ENCODE measurements around the gene ITPR3. TPM values are rescaled to one million over a fixed set of nuclear protein-coding genes. Genes with fewer than 3 reads are reported as not detected.
A peak's percentile ranks its signal among the peaks of the same experiment; 100 is the strongest.

The ITPR3 gene
- total and polyA plus RNA-seq, 2 of the 13 experiments (the other 11 are each of a cell fraction or from before 2014, with no cell fraction given) = 3.8 to 21.4 TPM

DNA sequence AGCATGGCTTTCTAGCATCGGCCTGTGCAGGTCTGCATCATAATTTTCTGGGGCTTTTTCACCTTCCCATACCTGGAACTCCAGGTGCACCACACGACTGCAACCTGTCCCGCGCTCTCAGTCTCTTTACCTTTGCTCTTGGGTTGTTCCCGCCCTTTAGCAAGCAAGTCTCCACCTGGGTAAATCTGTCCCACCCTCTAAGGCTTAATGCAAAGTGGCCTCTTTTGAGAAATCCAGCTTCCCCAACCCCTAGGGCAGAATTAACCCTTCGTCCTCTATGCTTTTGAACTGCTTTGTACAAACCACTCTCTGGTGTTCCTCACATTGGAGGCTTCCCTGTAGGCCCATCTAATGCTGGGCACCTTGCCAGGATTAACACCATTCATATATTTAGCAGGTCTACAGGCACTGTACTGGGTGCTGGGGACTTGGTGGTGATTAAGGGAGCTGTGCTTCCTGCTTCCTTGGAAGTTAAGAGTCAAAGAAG lies 2.8 kb downstream of the ITPR3 start:
- no peak overlapping the region for H2AFZ ChIP-seq (ENCODE audit: low read length)
- ChIA-PET CTCF (ENCODE audit: low intra/inter-chr PET ratio, low total read pairs) (no interaction called here), POLR2A (interaction anchor here (1.1 to 5.1 kb wide), 2 partner anchors 9 to 33 kb away, joined by 3 to 32 read pairs; no protein-coding TSS in a partner anchor)
- H3K27ac ChIP-seq (ENCODE audit: extremely low read length, insufficient read depth, low read length) = no peak overlapping the region
- intact Hi-C loops (cut with micrococcal nuclease; ENCODE audit: unreplicated experiment) (no loop called here), in situ Hi-C loops (cut with HindIII; ENCODE audit: extremely low pct_ligation_motif_present, low pct_unique_long_range_greater_than_20kb) (loop anchor here (5.0 kb wide), 1 partner anchor 37 kb away; no protein-coding TSS in a partner anchor)
- H3K36me3 ChIP-seq (replicated peaks in 1 of 2; ENCODE audit: control insufficient read depth in 1 of 2, insufficient read depth in 2 of 2, low read length in 2 of 2) = no peaks in the 10 kb centered on the region
- H3K9ac ChIP-seq (ENCODE audit: insufficient read depth, low read depth, low read length) = no peak overlapping the region
- peaks cover 2% of the 10 kb centered on the region for H3K79me2 ChIP-seq (ENCODE audit: insufficient read depth, low read length)
- no peaks in the 10 kb centered on the region for H3K9me3 ChIP-seq (ENCODE audit: low read length)
- BruUV-seq (replicated peaks) = no TSS peak
- H4K20me1 ChIP-seq (ENCODE audit: insufficient read depth, low read length) = no peaks in the 10 kb centered on the region; the same call in 1 of the 2 replicates
- H3K4me3 ChIP-seq (replicated peaks in 1 of 3; ENCODE audit: insufficient read depth in 1 of 3, low read depth in 2 of 3, low read length in 3 of 3) = no peak overlapping the region
- DNase-seq (ENCODE audit: low spot score) = no peak
- peaks cover 0 to 15% of the 10 kb centered on the region in 2 experiments; a peak in 3 of 5 replicates for H3K27me3 ChIP-seq (ENCODE audit: control insufficient read depth in 1 of 2, insufficient read depth in 2 of 2, low read length in 2 of 2)
- ATAC-seq = no peak
- H3K4me1 ChIP-seq (ENCODE audit: insufficient read depth, low read length) = peaks cover 47% of the 10 kb centered on the region
- 83% methylated on average over 6 of the region's 6 CpGs for WGBS (ENCODE audit: low lambda C conversion rate)
- no peak for FAIRE-seq
- H3K4me2 ChIP-seq (ENCODE audit: low read depth, low read length) = no peak overlapping the region
- TF ChIP-seq ZNF816 (CRISPR knock-in tag; IDR thresholded peaks at IDR 0.05; ENCODE audit: borderline replicate concordance) (no peak), ZNF652 (CRISPR knock-in tag; IDR thresholded peaks at IDR 0.05; ENCODE audit: borderline replicate concordance, low read depth) (peak; percentile 46; the same call in 1 of the 2 replicates)

DNA sequence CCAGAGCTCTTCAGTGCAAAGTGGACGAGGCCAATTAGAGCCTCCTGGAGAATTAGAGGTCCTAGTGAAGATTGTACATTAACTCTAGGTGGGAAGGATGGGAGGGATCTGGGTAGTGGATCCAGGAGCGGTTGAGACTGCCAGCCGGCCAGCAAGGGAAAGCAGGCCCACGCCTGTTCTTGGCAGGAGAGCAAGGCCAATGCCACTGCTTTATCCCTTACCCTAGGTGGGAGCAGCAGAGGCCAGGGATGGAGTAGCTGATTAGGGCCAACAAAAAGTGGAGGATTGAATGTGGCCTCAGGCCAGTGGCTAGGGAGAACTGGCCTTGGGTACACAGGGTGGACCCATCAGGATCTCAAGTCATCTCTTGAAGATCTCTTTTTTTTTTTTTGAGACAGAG lies 3.7 kb downstream of the ITPR3 start:
- no peaks in the 10 kb centered on the region for H3K9me3 ChIP-seq (ENCODE audit: low read length)
- DNase-seq (ENCODE audit: low spot score) (no peak), FAIRE-seq (no peak), ATAC-seq (no peak)
- POLR2A ChIA-PET = no interaction called here
- no peaks in the 10 kb centered on the region for H3K36me3 ChIP-seq (replicated peaks in 1 of 2; ENCODE audit: control insufficient read depth in 1 of 2, insufficient read depth in 2 of 2, low read length in 2 of 2)
- no peak overlapping the region for H3K27ac ChIP-seq (ENCODE audit: extremely low read length, insufficient read depth, low read length)
- no peak overlapping the region for H3K4me3 ChIP-seq (replicated peaks in 1 of 3; ENCODE audit: insufficient read depth in 1 of 3, low read depth in 2 of 3, low read length in 3 of 3)
- BruUV-seq (replicated peaks) = no TSS peak
- peaks cover 0 to 11% of the 10 kb centered on the region in 2 experiments; a peak in 3 of 5 replicates for H3K27me3 ChIP-seq (ENCODE audit: control insufficient read depth in 1 of 2, insufficient read depth in 2 of 2, low read length in 2 of 2)
- peaks cover 2% of the 10 kb centered on the region for H3K79me2 ChIP-seq (ENCODE audit: insufficient read depth, low read length)
- H4K20me1 ChIP-seq (ENCODE audit: insufficient read depth, low read length) = no peaks in the 10 kb centered on the region; the same call in 1 of the 2 replicates
- no peak overlapping the region for H3K4me2 ChIP-seq (ENCODE audit: low read depth, low read length)
- in situ Hi-C loops (cut with HindIII; ENCODE audit: extremely low pct_ligation_motif_present, low pct_unique_long_range_greater_than_20kb) (loop anchor here (5.0 kb wide), 1 partner anchor 38 kb away; no protein-coding TSS in a partner anchor), intact Hi-C loops (cut with micrococcal nuclease; ENCODE audit: unreplicated experiment) (no loop called here)
- CTCF ChIA-PET (ENCODE audit: low intra/inter-chr PET ratio, low total read pairs) = no interaction called here
- no peak overlapping the region for H2AFZ ChIP-seq (ENCODE audit: low read length)
- WGBS (ENCODE audit: low lambda C conversion rate) = 85% methylated on average over 4 of the region's 4 CpGs
- peaks cover 38% of the 10 kb centered on the region for H3K4me1 ChIP-seq (ENCODE audit: insufficient read depth, low read length)
- H3K9ac ChIP-seq (ENCODE audit: insufficient read depth, low read depth, low read length) = no peak overlapping the region
- no peak for TF ChIP-seq ZNF850 (CRISPR knock-in tag; conservative IDR thresholded peaks at IDR 0.05)
- no peak for TF ChIP-seq KLF16 (CRISPR knock-in tag; IDR thresholded peaks at IDR 0.05)
- no peak for TF ChIP-seq NCOA1 (CRISPR knock-in tag; IDR thresholded peaks at IDR 0.05)
- TF ChIP-seq, protein P1, sequence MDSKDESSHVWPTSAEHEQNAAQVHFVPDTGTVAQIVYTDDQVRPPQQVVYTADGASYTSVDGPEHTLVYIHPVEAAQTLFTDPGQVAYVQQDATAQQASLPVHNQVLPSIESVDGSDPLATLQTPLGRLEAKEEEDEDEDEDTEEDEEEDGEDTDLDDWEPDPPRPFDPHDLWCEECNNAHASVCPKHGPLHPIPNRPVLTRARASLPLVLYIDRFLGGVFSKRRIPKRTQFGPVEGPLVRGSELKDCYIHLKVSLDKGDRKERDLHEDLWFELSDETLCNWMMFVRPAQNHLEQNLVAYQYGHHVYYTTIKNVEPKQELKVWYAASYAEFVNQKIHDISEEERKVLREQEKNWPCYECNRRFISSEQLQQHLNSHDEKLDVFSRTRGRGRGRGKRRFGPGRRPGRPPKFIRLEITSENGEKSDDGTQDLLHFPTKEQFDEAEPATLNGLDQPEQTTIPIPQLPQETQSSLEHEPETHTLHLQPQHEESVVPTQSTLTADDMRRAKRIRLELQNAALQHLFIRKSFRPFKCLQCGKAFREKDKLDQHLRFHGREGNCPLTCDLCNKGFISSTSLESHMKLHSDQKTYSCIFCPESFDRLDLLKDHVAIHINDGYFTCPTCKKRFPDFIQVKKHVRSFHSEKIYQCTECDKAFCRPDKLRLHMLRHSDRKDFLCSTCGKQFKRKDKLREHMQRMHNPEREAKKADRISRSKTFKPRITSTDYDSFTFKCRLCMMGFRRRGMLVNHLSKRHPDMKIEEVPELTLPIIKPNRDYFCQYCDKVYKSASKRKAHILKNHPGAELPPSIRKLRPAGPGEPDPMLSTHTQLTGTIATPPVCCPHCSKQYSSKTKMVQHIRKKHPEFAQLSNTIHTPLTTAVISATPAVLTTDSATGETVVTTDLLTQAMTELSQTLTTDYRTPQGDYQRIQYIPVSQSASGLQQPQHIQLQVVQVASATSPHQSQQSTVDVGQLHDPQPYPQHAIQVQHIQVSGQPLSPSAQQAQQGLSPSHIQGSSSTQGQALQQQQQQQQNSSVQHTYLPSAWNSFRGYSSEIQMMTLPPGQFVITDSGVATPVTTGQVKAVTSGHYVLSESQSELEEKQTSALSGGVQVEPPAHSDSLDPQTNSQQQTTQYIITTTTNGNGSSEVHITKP (CRISPR knock-in tag; IDR thresholded peaks at IDR 0.05; ENCODE audit: low read depth) = no peak
- no peak for TF ChIP-seq ZNF891 (CRISPR knock-in tag; IDR thresholded peaks at IDR 0.05)
- no peak for TF ChIP-seq ZNF564 (CRISPR knock-in tag; IDR thresholded peaks at IDR 0.05)
- TF ChIP-seq ZNF33A (CRISPR knock-in tag; IDR thresholded peaks at IDR 0.05; ENCODE audit: borderline replicate concordance) = no peak
- TF ChIP-seq SYNCRIP (IDR thresholded peaks at IDR 0.05; ENCODE audit: insufficient read depth, low read depth, low read length) = no peak
- TF ChIP-seq SIX4 (CRISPR knock-in tag; IDR thresholded peaks at IDR 0.05) = no peak
- no peak for TF ChIP-seq SRSF9 (IDR thresholded peaks at IDR 0.05; ENCODE audit: borderline replicate concordance, insufficient read depth, low read depth, low read length, poor library complexity, severe bottlenecking)
- no peak for TF ChIP-seq AKAP8 (CRISPR knock-in tag; IDR thresholded peaks at IDR 0.05)
- TF ChIP-seq PHF8 (CRISPR knock-in tag; IDR thresholded peaks at IDR 0.05) = no peak

Measured in HepG2 (cell line).